HG03159 (cell line): Measurements from ENCODE around the gene EXOG.
A peak's percentile ranks its signal among the peaks of the same experiment; 100 is the strongest.

Source experiments
- ATAC-seq: cut with Tn5 transposase; IDR thresholded peaks from one replicate; pipeline ENCODE4 v1.9.1; 2021; ENCODE audit warnings: mild to moderate bottlenecking, moderate library complexity; ENCODE audit not compliant: unreplicated experiment

EXOG gene

GRCh38 chr3:38473229-38473628 is 22.9 kb upstream of the EXOG start:
- ATAC-seq = no peak

GRCh38 chr3:38474928-38475605 is 21.1 kb upstream of the EXOG start:
- ATAC-seq = no peak

GRCh38 chr3:38475716-38476115 is 20.4 kb upstream of the EXOG start:
- ATAC-seq = no peak

GRCh38 chr3:38476157-38476756 is 19.9 kb upstream of the EXOG start:
- ATAC-seq = no peak

- ATAC-seq = no peak
Measured at GRCh38 chr3:38477057-38477820, 18.9 kb upstream of the EXOG start.

GRCh38 chr3:38477839-38478450 is 18.2 kb upstream of the EXOG start:
- ATAC-seq = no peak

GRCh38 chr3:38478901-38479300 is 17.2 kb upstream of the EXOG start:
- ATAC-seq = no peak

- ATAC-seq = no peak
Measured at GRCh38 chr3:38479431-38480092, 16.6 kb upstream of the EXOG start.

- no peak for ATAC-seq
Measured at GRCh38 chr3:38480093-38480445, 16.1 kb upstream of the EXOG start.

- ATAC-seq = no peak
Measured at GRCh38 chr3:38480930-38481329, 15.2 kb upstream of the EXOG start.

- no peak for ATAC-seq
Measured at GRCh38 chr3:38482951-38483350, 13.2 kb upstream of the EXOG start.

GRCh38 chr3:38487323-38487722 is 8.8 kb upstream of the EXOG start:
- ATAC-seq = peak; percentile 83

GRCh38 chr3:38488949-38489348 is 7.2 kb upstream of the EXOG start:
- ATAC-seq = no peak

- ATAC-seq = no peak
Measured at GRCh38 chr3:38489766-38490165, 6.4 kb upstream of the EXOG start.

GRCh38 chr3:38490281-38491030 is 5.7 kb upstream of the EXOG start:
- no peak for ATAC-seq

GRCh38 chr3:38491215-38491614 is 4.9 kb upstream of the EXOG start:
- ATAC-seq = no peak

- ATAC-seq = no peak
Measured at GRCh38 chr3:38493031-38493430, 3.1 kb upstream of the EXOG start.

GRCh38 chr3:38497031-38497430 is 891 bp downstream of the EXOG start:
- no peak for ATAC-seq

GRCh38 chr3:38500688-38501417 is 4.7 kb downstream of the EXOG start:
- ATAC-seq = no peak

- ATAC-seq = peak; percentile 99
Measured at GRCh38 chr3:38507120-38507519, 11.0 kb downstream of the EXOG start.
